DMS114 treated with DMSO at 0.1 percent for 48 hours (cell line): ENCODE data around the gene USP50.
"Not testable (repeated sequence)": the region's sequence is repeated elsewhere in the genome, so short reads cannot be mapped to it uniquely, and the experiment has no call there.

ENCODE experiments used
- DNase-seq: peaks from one replicate; lab custom pipeline; 2025; ENCODE audit not compliant: unreplicated experiment; lab: John Stamatoyannopoulos, UW

USP50 gene

DNA sequence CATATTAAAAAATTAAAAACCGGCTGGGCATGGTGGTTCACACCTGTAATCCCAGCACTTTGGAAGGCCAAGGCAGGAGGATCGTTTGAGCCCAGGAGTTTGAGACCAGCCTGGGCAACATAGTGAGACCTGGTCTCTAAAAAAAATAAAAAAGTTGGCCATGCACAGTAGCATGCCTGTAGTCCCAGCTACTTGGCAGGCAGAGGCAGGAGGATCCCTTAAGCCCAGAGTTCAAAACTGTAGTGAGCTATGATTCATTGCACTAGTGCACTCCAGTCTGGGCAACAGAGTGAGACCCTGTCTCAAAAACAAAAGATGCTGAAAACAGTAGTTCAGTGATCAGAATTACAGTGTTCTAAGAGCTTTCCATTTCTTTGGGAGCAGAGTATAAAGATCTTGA, 40.8 kb downstream of the USP50 start:
- DNase-seq = not testable (repeated sequence)

DNA sequence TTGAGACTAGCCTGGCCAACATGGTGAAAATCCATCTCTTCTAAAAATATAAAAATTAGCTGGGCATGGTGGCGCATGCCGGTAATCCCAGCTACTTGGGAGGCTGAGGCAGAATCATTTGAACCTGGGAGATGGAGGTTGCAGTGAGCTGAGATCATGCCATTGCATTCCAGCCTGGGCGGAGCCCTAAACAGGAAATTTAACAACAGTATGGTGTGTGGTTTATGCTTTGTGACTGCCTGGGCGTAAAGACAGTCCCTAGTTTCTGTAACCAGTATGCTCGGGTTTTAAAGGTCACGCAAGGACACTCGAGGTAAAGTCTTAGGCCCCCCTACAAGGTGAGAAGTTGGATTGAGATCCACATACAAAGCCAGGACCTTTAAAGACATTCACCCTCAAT, 43.3 kb downstream of the USP50 start:
- no peak for DNase-seq

DNA sequence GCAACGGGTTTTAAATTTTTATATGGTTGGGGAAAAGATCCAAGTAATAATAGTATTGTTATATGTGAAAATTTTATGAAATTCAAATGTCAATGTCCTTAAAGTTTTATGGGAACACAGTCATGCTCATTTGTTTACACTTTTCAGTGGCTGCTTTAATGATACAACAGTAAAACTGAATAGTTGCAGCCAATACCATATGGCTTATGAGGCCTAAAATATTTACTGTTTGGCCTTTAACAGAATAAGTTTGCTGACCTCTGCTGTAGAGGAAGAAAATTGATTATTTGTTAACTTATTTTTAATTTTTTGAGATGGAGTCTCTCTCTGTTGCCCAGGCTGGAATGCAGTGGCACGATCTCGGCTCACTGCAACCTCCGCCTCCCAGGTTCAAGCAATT, 44.7 kb downstream of the USP50 start:
- no peak for DNase-seq

DNA sequence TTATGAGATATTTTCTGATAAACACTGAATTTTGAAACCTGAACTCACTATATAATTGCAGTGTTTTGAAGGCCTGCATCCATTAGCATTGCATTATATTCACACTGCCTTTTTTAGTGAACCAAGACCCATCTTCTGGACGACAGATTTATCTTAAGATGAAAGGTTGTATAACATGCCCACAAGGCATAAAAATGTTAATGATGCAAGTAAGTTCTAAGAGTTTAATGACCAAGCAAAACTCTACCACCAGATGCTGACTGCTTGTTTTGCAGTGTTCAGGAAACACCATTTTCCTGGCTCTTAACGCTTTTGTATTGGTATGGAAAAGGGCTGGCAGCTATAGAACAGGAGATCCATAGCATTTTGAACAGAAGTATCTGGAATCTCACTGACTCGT, 46.1 kb downstream of the USP50 start:
- DNase-seq = no peak

DNA sequence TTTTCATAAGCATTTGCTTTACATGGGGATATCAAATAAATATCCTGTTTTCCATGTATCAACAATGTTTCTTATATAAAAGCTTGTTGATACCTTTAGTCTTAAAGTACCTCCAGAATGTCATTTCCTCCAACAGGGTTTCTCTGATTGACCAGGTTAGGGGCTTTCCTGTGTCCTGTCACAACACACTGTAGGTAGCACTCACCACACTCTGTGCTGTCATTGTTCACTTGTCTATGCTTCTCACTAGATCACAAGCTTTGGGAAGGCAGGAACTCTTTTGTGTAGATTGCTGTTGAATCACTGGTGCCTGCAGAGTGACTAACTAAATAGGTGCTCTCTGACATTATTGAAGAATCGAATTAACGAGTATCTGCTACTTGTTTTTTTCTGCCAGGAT, 49.8 kb downstream of the USP50 start:
- DNase-seq = no peak

DNA sequence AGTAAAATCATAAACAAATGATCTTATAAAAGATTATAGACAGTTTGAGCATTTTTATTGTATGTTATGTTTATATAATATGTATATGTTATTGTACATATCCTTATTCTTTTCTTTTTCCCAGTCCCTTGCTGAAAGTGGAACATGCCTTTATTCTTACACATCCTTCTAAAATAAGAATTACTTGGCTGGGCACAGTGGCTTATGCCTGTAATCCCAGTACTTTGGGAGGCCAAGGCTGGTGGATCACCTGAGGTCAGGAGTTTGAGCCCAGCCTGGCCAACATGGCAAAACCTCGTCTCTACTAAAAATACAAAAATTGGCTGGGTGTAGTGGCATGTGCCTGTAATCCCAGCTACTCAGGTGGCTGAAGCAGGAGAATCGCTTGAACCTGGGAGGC, 51.9 kb downstream of the USP50 start:
- not testable (repeated sequence) for DNase-seq

DNA sequence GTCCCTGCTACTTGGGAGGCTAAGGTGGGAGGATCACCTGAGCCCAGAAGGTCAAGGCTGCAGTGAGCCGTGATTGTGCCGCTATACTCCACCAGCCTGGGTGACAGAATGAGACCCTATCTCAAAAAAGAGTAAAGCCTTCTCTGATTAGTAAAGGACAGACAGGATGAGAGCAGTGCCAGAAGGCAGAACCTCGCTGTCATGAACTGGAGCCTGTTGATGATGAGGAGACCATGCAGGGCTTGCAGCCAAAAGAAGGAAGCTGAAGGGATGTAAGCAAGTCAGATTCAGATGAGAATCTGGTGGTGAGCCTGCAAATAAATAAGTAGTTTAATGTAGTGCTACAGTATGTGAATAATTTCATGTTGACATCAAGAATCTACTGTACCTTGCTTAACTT, 52.8 kb downstream of the USP50 start:
- no peak for DNase-seq

DNA sequence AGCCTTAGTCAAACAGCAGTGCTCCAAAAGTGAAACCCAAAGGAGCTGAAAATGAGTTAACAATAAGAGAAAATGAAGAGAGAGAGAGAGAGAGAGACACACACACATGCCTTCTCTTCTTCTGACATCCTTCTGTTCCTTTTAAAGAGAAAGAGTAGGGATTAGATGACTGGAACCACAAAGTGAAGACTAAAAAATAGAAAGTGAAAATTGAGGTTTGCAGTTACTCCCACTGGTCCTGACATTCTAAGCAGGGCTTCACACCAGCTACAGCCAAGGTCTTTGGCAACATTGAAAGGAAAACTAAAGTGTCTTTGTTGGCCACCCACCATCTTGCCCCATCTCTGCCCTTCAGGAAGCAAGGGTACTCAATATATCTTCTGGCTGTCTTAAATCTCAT, 59.2 kb downstream of the USP50 start:
- no peak for DNase-seq

DNA sequence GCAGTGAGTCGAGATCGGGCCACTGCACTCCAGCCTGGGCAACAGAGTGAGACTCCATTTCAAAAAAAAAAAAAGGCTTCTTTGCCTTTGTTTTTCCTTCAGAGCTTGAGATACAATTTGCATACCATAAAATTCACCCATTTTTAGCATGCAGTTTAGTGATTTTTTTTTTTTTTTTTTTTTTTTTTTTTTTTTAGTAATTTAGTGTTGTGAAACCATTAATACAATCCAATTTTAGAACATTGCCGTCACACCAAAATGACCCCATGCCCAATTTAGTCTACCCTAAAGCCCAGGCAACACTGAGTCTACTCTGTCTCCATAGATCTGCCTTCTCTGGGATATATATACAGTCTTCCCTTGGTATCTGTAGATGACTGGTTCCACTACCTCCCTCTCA, 61.1 kb downstream of the USP50 start:
- DNase-seq = no peak

DNA sequence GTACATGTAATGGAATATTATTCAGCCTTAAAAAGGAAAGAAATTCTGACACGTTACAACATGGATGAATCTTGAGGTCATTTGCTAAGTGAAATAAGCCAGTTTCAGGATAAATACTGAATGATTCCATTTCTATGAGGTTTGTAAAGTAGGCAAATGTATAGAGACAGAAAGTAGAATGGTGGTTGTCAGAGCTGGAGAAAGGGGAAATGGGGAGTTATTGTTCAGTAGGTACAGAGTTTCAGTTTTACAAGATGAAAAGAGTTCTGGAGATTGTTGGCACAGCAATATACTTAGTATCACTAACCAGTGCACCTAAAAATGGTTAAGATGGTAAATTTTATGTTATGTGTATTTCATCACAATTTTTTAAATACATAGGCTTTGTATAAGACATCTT, 61.7 kb downstream of the USP50 start:
- no peak for DNase-seq

DNA sequence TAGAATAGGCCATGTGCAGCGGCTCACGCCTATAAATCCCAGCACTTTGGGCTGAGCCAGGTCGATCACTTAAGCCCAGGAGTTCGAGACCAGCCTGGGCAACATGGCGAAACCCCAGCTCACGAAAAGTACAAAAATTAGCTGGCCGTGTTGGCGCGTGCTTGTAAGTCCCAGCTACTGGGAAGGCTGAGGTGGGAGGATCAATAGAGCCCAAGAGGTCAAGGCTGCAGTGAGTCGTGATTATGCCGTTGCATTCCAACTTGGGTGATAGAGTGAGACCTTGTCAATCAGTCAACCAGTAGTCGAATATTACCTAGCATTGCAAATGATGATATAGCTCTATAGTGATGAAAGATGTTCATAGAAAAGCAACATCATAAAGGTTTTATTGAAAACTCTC, 70.3 kb downstream of the USP50 start:
- no peak for DNase-seq

DNA sequence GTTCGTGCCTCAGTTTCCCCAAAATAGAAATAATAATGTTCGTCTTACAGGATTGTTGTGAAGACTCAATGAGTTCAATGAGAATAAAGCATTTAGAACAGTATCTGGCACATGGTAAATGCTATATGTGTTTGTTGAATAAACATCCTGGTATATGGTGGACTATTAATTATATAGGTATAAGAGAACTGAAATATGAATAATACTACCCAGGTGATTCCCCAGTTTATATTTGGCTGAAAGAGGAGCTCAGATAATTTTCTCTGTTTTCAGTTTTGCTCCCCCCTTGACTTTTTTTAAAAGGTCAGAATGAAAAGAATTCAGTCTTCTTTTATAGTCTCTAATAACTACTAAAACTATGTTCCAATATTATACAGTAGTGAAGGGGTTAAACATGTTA, 75.4 kb downstream of the USP50 start:
- no peak for DNase-seq

DNA sequence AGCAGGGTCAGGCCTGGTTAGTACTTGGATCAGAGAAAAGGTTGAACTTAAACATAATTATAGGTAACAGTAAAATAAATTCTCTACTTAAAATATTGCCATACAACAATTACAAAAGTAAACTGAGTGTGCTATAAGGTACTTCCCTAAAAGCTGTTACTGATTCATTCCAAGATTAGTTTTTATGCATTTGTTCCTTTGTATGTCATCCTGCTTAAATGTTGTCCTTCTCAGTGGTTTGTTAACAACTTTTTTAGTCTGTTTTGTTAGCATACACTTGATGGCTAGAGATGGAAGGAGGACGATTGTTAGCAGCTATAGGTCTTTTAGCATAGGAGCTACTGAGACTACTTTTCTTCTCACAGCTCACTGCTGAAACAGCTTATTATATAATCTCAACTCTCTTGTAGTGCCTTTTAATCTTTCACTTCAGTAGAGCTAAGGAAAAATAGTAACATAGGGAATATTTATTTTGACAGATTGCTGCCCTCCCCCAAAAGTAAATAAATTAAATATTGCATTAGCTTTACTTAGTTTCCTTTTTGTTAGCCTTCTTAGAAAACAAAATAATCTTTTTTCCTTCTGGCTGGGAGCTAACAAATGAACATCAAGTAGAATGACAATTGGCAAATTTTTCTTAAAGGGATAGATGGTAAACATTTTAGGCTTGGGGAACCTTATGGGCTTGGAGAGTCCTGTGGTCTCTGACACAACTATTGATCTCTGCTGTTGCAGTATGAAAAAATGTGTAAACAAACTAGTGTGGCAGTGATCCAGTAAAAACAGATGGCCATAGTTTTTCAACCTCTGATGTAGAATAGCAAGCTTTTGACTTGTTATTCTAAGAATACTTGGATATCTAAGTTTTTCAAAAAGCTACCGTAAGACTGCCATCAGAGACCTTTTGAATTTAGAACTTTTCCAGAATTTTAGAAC, 82.8 kb downstream of the USP50 start:
- DNase-seq = no peak

DNA sequence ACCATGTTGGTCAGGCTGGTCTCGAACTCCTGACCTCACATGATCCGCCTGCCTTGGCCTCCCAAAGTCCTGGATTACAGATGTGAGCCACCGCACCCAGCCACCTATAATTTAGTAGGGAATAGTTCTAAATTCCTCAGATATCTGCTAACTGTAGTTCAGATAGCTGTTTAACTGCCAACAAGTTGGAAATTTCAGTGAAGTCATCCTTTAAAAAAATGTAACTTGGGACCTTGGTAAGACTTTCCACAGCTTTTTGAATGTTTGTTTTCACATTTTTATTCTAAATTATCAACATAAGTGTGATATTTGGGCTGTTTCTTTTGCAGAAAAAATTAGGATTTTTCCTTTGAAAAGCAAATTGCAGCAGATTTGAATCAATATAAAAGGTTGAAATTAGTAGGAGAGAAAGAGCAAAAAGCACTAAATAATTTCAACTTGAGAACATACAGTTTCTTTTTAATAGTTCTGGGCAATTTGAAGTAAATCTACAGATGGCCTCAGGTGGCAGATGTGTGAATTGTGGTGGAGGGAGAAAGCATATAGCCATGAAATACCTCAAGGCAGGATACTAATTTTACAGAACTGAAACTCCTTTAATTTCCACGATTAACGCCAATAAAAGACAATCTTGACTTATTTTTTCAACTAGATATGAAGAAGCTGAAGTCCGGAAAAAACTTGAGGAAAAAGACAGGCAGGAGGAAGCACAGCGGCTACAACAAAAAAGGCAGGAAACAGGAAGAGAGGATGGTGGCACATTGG, 87.9 kb downstream of the USP50 start:
- DNase-seq = no peak

DNA sequence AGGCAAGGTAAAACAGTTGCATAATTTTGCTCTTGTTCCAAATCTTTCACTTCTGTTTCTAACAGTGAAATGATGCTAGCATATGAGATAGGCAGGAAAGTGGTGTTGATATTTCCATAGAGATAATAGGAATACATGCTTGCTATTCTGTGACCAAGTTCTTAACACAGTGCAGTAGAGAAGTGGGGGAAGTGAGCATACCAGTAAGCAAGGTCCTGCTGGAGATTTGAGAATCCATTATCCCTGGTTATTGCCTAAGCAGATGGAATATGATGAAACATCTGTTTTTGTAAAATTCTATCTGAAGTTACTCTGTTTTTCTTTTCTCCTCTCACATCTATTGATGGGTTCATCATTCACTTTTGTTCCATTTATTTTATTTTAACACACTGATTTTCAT, 93.5 kb downstream of the USP50 start:
- DNase-seq = no peak
